Adipocyte (in vitro differentiated cells): Measurements from ENCODE around the gene C6orf47.

Source experiments
- DNase-seq: peaks from one replicate; pipeline ENCODE4 v3.0.0-alpha.2; 2015; ENCODE audit warnings: low read depth
- H3K27me3 ChIP-seq: replicated peaks from 2 replicates; pipeline ENCODE4 v1.7.0; 2013; ENCODE audit warnings: mild to moderate bottlenecking, low read length, moderate library complexity; ENCODE audit not compliant: control insufficient read depth, insufficient read depth
- H3K36me3 ChIP-seq: 2 replicates; pipeline ENCODE4 v1.7.0; 2013; ENCODE audit warnings: low read length, mild to moderate bottlenecking, moderate library complexity; ENCODE audit not compliant: control insufficient read depth, insufficient read depth, severe bottlenecking
- H3K4me1 ChIP-seq: 2 replicates; pipeline ENCODE4 v1.7.0; 2013; ENCODE audit warnings: mild to moderate bottlenecking, low read length, moderate library complexity; ENCODE audit not compliant: control insufficient read depth, insufficient read depth
- H3K4me3 ChIP-seq: 2 replicates; pipeline ENCODE4 v1.7.0; 2013; ENCODE audit warnings: mild to moderate bottlenecking, low read length, moderate library complexity
- H3K9ac ChIP-seq: 2 replicates; pipeline ENCODE4 v1.7.0; 2013; ENCODE audit warnings: mild to moderate bottlenecking, low read length, moderate library complexity
- H3K9me3 ChIP-seq: 2 replicates; pipeline ENCODE4 v1.7.0; 2013; ENCODE audit warnings: mild to moderate bottlenecking, low read length, moderate library complexity; ENCODE audit not compliant: control insufficient read depth

The C6orf47 gene

GRCh38 chr6:31614684-31615578 lies 45.6 kb downstream of the C6orf47 start, which contains the start of gene AIF1:
AIF1 (plus strand) TSS chr6:31615234; CDS start chr6:31615330, 96 bp downstream.
- H3K9me3 ChIP-seq: no peaks in the 10 kb centered on the region
- H3K4me3 ChIP-seq: no peak within 1 kb of the TSS
- H3K4me1 ChIP-seq: no peaks in the 10 kb centered on the region
- no peaks in the 10 kb centered on the region for H3K36me3 ChIP-seq
- H3K27me3 ChIP-seq: no peaks in the 10 kb centered on the region
- no peak for DNase-seq
- no peak within 1 kb of the TSS for H3K9ac ChIP-seq

DNA sequence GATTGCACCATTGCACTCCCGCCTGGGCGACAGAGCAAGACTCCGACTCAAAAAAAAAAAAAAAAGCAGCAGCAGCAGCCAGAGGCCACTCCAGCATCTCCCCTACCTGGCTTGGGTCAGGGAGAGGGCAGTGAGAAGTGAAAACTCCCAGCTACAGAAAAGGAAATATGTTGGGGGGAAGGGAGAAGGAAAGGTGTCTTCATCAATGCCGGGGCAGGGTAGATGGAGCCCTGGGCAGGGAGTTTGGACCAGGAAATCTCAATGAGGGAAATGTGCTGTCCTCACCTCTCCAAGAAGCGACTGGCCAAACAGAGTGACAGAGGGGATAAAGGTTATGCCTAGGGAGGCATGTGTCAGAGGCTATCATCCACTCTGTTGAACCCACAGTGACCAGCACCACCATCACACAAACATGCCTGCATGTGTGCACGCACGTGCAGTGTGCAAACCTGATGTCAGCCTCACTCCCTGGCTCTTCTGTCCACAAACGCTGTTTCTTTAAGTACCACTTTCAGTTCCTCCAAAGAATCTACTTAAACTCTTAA lies 46.4 kb downstream of the C6orf47 start:
- no peak for DNase-seq
- Histone ChIP-seq H3K9me3 (no peaks in the 10 kb centered on the region), H3K4me1 (no peaks in the 10 kb centered on the region), H3K27me3 (no peaks in the 10 kb centered on the region), H3K9ac (no peak overlapping the region), H3K36me3 (no peaks in the 10 kb centered on the region), H3K4me3 (no peak overlapping the region)

DNA sequence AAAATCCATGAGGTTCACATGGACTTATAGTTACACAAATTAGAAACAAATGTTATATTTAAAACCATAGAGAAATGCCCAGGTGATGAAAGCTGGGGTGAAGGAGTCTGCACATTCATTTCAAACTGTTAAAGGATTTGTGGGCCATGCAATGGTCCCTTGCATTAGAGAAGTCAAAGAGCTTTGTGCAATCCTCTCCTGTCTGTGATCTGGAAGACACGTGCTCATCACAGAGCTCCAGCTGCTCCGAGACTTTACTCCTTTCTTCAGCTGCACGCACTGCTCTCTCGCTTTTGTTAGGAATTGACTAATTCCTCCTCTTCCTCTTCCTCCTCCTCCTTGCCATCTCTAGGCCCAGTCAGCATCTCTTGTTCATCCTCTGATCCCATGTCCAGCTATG lies 49.6 kb downstream of the C6orf47 start:
- Histone ChIP-seq H3K4me3 (no peak overlapping the region), H3K9ac (no peak overlapping the region), H3K4me1 (no peaks in the 10 kb centered on the region), H3K9me3 (no peaks in the 10 kb centered on the region), H3K36me3 (no peaks in the 10 kb centered on the region), H3K27me3 (no peaks in the 10 kb centered on the region)
- peak; percentile 24 for DNase-seq

DNA sequence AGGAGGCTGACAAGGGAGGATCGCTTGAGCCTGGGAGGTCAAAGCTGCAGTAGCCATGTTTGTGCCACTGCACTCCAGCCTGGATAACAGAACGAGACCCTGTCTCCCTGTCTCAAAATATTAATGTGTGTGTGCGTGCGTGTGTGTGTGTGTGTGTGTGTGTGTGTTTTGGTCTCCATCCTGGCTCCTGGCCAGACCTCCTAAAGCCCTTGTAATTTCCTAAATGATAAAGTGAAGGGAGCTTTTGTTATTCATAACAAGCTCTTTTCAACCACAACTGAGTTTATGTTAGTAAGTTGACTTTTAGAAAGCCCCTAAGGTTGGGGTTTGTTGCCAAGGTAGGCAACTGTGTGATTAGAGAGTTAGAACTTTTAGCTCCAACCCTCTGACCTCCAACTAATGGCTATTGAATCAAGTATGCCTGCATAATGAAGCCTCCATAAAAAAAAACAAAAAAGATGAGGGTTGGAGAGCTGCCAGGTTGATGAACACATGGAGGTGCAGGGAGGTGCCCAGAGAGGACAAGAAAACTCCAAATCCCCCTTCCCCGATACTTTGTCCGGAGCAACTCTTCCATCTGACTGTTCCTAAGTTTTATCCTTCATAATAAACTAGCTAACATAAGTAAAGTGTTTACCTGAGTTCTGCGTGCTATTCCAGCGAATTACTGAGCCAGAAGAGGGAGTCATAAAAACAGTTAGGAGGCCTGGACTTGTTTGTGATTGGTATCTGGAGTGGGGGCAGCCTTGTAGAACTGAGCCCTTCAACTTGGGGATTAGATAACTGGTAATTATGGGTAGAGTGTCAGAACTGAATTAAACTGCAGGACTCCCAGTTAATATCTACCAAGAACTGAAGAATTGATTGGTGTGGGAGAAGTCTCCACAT lies 50.8 kb downstream of the C6orf47 start:
- no peaks in the 10 kb centered on the region for H3K36me3 ChIP-seq
- no peak for DNase-seq

More for the DNA sequence above, 50.8 kb downstream of the C6orf47 start:
- Histone ChIP-seq H3K27me3 (no peaks in the 10 kb centered on the region), H3K4me3 (no peak overlapping the region), H3K9ac (no peak overlapping the region), H3K9me3 (no peaks in the 10 kb centered on the region), H3K4me1 (no peaks in the 10 kb centered on the region)
